Hepatic stellate cell (primary cell): ENCODE data around the gene TNNT2.
A peak's percentile ranks its signal among the peaks of the same experiment; 100 is the strongest.

Experiments
- DNase-seq: peaks from one replicate; pipeline ENCODE4 v3.0.0; 2011; ENCODE audit warnings: low spot score

The TNNT2 gene

DNA sequence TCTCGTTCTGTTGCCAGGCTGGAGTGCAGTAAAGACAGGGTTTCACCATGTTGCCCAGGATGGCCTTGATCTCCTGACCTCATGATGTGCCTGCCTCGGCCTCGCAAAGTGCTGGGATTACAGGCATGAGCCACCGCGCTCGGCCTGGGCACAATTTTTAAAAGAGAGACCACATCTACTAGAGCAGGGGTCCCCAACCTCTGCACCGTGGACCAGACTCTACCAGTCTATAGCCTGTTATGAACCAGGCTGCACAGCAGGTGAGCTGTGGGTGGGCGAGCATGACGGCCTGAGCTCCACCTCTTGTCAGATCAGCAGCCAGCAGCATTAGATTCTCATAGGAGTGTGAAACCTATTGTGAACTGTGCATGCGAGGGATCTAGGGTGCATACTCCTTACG lies 20.8 kb downstream of the TNNT2 start:
- no peak for DNase-seq

DNA sequence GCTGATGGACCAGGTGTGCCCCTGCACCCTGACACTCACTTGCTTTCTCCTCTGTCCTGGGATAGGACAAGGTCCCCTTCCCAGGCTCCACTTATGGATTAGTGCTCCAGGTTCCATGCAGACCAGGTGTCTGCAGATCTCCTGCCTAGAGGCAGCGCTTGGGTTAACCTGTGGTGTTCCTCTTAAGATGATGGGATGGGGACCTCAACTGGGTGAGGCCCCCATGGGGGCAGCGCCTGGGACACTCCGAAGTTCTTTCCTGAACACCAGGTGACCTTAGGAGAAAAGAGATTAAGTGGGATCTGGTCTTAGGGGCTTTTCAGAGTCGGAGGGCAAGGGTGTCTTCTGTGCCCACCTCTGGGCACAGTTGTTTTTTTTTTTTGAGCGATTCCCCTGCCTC lies 21.2 kb downstream of the TNNT2 start:
- no peak for DNase-seq

DNA sequence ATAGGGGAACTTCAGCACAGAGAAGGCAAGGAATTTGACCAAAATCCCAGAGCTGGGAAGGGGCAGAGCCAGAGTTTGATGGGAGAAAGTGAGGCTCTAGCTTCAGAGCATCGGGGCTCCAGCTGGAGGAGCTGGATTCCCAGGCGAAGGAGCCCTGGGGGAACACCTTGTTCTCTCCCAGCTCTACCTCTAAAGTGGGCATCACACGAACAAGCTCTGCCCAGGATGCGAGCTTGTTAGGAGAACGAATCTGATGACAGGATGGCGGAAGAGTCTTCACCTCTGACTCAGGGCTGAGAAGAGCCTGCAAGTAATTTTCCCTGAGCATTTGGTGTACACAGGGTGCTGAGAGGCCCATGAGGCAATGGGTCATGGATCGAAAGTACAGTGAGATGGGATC lies 22.0 kb downstream of the TNNT2 start:
- no peak for DNase-seq

GRCh38 chr1:201354901-201355295 lies 22.6 kb downstream of the TNNT2 start:
- no peak for DNase-seq

DNA sequence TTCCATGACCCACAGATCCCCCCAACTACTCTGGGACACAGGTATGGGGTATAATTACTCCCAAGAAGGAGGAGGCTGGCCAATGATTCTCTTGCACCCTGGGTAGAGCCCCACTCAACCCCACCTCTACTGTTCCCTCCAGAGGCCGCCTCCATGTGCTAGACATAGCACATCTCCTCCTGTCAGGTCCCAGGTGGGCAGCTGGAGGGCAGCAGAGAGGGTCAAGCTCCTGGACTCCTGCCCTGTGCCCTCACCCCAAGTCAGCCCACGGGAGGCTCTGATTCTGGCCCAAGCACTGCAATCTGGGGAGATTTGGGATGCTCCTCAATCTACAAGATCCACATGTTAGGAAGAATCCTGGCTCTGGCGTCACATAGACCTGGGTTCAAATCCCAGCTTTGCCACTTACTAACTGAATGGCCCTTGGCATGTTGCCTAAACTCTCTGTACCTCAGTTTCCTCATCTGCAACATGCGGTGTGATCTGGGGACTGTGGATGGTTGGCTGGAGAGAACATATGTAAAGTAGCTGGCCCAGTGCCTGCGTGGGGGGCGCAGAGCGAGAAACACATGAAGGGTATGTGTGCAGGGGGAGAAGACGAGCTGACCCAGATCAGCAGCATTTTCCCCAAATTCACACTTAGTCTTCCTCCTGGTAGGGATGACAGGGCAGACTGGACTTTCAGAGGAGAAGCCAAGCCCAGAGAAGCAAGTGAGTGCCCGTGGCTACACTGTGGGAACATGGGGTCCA lies 23.2 kb downstream of the TNNT2 start:
- DNase-seq, result no peak

DNA sequence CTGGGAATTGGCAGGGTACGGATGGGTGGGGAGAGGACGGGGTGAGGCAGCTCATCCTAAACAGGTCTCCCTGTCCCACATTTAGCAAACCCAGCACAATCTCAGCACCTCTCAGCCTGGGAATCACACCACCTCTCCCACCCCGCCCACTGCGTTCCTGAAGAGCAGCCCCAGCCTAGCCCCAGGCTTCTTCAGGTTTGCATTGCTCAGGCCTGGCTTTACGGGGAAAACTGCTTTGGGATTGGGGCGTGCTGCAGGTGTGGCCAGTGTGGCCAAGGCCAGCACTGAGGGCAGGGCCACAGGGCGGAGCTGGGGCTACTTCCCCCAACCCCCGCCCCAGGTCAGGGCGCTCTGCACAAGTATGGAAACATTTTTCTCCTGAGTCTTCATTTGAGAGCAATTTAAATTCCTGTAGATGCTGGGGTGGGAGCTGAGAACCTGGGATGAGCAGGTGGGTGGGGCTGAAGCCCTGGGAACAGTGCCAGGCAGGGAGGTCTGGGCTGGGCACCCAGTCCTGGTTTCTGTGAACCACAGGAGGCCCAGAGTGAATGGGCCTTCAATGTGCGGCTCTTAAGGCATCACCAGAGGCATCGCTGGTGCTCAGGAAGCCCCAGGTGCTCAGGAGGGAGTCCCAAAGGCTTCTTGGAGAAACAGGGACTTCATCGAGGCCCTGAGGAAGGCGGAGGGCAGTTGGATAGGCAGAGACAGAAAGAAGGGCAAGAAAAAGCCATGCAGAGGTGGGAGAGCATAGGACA lies 24.1 kb downstream of the TNNT2 start:
- DNase-seq, result no peak

DNA sequence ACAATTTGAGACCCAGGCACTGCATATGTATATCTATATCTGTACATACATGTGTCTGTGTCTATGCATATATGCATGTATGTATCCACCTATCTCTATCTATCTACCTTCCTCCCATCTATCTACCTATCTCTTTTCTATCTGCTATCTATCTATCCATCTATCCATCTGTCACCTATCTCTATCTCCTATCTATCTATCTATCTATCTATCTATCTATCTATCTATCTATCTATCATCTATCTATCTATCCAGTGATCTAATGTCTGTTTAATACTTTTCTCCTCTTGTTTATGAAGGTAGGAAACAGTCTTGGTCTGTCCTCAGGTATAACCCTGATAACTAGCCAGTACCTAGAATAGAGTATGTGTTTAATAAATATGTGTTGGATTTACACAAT lies 25.9 kb downstream of the TNNT2 start:
- DNase-seq, result no peak

GRCh38 chr1:201350884-201351283 lies 26.6 kb downstream of the TNNT2 start:
- no peak for DNase-seq

GRCh38 chr1:201350361-201350725 lies 27.1 kb downstream of the TNNT2 start:
- DNase-seq, result no peak

GRCh38 chr1:201349092-201349491 lies 28.4 kb downstream of the TNNT2 start:
- no peak for DNase-seq

GRCh38 chr1:201348211-201348566 lies 29.3 kb downstream of the TNNT2 start:
- DNase-seq, result peak; percentile 82

GRCh38 chr1:201347498-201348210 lies 29.8 kb downstream of the TNNT2 start:
- DNase-seq, result no peak

- no peak for DNase-seq
Measured at GRCh38 chr1:201346987-201347386, 30.5 kb downstream of the TNNT2 start.

GRCh38 chr1:201346337-201346939 lies 31.0 kb downstream of the TNNT2 start:
- DNase-seq, result peak; percentile 74

GRCh38 chr1:201345081-201345355 lies 32.5 kb downstream of the TNNT2 start:
- no peak for DNase-seq

- no peak for DNase-seq
Measured at GRCh38 chr1:201344206-201345080, 33.0 kb downstream of the TNNT2 start.

GRCh38 chr1:201341377-201341776 lies 36.1 kb downstream of the TNNT2 start:
- no peak for DNase-seq

- DNase-seq, result no peak
Measured at GRCh38 chr1:201336711-201337450, 40.6 kb downstream of the TNNT2 start.

- no peak for DNase-seq
Measured at GRCh38 chr1:201335901-201336300, 41.6 kb downstream of the TNNT2 start.

DNA sequence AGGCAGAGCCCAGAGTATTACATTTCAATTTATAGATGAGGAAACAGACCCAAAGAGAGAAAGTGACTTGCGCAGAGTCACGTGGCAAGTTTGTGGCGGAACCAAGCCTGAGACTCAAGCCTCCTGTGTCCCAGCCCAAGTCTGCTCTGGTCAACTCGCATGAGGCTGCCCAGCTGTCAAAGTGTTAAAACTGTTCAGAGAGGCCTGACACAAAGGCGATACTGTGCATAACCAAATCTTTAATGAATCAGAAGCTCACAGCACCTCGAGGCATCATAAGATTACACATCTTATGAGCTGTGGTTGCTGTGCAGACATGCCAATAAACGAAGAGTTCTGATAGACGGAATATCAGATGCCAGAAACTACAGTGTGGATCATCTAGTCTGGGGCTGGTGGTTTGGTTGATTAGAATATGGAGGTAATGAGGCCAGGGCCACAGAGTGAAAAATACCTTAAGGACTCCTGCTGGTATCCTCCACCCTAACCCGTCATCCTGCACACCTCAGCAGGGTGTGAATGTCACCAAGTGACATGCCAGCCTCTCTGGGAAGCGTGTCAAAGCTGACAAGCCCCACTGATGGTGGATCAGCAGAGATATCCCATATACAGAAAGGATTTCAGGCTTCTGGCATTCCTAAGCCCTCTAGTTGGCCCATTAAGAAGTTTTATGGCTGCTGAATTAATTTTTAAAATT lies 42.2 kb downstream of the TNNT2 start:
- no peak for DNase-seq
